NCI-H510A (cell line): ENCODE data around the gene RGSL1.

Source experiments
- DNase-seq: peaks from one replicate; lab custom pipeline; 2025; lab: John Stamatoyannopoulos, UW

The RGSL1 gene

DNA sequence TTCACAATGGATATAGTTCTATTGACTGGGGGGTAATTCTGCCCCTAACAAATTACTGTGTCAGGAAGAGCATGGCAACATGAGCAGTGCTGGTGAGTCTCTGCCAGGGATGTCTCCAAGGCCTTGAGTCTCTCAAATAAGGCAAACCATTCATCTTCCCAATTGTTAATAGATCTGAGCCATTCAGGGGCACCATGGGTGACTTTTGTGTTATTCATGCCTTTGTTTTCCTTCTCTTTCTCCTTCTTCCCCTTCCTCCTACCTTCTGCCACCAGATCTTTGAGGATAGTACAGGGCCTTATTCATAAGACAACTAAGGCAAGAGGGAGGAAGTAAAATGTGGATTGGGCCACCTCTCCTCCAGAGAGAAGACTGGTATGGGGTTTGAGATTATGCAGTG, at the start of gene RGSL1:
RGSL1 (plus strand) TSS at position 60 of the 400 bp plus-strand sequence; CDS start at position 80, 20 bp downstream.
- no peak for DNase-seq

DNA sequence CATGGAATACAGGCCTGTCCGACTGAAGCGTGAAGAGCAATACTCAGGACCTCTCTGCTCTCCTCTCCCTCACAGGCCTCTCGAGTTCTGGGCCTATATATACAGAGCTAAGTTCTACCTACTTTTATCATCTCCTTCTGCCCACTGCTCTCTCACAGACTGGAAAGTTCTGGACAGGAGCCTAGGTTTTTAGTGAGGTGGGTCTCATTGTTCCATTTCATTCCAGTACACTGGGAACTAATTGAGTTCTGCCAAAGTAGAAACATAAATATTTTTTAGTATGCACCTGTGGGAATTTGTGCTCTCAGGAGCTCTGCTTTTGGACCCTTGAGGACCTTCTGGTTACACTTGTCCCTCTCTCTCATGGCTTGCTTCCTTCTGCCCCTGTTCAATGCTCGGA, 49.4 kb upstream of the RGSL1 start, which contains the start of gene TEDDM1:
TEDDM1 (minus strand) TSS at position 101 of the 400 bp plus-strand sequence. CDS start 182 bp downstream, outside the sequence.
- DNase-seq = no peak

DNA sequence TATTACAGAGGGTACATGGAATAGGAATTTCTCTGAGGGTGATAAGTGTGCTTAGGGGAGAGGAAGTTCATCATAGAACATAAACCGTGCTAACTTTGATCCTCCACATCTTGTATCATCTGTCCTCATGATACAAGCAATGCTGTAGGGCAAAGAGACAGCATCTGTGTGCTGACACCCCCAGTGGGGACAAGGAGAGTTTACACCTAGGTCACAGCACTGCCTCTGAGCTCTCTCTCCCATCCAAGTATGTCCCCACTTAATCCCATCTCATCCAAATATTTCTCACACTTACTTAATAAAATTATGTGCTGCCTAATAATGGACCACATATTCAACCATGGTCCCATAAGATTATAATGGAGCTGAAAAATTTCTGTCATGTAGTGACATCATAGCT, 45.2 kb upstream of the RGSL1 start:
- no peak for DNase-seq

DNA sequence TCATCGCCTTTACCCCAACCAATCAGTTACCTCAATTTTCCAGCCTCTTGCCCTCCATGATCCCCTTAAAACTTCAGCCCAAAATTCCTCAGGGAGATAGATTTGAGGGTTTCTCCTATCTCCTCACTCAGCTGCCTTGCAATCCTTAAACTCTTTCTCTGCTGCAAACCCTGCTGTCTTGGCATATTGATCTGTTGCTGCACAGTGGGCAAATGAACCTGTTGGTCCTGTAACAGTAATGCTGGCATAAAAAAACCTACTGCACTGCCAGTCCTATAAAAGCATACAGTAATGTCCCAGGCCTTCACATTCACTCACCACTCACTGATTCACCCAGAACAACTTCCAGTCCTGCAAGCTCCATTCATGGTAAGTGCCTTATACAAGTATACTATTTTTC, 44.4 kb upstream of the RGSL1 start:
- no peak for DNase-seq

DNA sequence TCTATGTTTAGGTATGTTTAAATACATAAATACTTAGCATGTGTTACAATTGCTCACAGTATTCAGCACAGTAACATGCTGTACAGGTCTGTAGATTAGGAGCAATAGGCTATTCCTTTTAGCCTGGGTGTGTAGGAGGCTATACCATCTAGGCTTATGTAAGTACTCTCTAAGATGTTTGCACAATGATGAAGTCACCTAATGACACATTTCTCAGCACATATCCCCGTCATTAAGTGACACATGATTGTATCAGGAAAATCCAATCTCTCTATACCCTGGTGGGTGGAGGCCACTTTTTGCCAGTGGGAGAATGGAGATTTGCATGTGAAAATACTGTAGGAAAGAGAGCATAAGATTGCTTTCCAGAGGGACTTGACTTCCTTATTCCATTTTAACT, 43.9 kb upstream of the RGSL1 start:
- no peak for DNase-seq

DNA sequence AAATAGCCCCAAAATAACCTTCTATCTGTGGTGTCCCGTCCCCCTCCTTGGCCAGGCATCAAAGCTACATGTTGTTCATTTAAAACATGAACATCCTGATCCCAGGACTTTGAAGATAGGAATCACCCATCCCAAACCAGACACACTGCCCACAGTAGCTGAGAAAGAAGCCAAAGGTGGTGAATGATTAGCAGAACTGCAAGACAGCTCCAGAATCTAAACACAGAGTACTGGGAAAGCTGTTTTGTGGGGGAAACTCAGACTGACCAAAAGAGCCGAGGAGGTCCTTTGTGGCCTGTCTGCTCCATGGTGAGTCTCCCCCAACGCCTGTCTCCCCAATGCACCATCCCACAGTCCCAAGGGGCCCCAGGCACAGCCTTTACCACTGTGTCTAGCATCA, 42.2 kb upstream of the RGSL1 start:
- no peak for DNase-seq

DNA sequence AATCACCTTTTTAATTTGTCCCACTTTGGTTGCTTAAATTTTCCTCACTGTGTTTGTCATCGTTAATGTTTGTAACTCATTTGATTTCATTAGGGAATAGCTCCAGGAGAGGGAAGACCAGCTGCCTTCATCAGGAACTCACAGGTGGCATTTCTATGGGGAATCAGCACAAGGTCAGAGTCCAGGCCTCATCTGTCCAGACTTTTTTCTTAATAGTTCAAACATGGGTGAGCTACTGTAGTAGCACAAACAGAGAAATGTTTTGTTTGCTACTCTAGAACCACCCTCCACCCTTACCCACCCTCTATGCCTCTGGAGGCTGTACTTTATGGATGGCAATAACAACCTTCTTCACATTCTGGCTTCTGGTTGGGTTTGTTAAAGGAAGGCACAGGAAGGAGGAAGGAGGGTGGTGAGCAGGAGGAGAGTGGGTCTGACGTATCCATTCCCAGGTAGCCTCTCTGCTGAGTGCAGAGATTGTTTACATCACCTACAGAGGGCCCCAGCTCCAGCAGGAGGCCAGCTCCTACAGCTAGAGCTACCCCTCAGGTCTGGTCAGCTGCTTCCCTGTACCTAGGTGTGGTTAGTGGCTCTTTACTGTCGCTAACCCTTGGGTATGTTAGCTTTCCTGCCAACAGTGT, 41.4 kb upstream of the RGSL1 start:
- DNase-seq = no peak

DNA sequence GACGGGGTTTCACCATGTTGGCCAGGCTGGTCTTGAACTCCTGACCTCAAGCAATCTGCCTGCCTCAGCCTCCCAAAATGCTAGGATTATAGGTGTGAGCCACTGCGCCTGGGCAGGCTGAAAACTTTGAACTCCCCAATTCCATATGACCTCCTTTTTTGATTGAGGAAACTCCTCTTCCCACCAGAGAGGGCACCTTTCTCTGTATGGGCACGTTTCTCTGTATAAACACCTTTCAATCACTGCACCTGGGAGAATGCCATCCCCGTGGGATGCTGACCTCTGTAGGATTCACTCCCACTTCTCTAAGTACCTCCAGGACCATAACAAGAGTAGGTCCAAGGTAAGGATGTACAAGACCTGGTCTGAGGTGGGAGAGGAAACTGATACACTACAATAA, 39.8 kb upstream of the RGSL1 start:
- no peak for DNase-seq

DNA sequence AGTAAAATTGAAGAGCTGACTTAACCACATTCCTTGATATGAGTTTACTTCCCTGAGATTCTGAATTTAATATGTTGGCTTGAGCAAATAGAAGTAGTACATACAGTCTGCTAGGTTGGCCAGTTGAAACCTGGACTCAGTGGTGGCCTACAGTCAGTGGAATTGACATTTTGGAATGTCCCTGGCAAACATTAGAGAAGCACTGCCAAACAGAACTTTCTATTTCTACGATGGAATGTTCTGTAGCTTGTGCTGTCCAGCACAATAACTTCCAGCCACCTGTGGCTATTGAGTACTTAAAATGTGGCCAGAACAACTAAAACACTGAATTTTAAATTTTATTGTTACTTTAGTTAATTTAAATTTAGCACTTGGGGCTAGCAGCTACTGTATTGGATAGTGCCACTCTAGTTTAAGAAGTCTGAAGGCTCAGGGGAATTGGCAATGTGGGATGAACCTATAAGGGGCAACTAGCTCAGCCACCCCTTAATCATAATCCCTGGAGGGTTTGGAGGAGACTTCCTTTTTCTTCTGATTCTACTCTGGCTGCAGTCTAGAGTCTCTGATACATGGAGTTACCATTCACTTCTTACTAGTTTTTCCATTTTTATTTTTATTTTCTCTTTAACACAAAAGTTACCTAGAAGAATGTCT, 39.2 kb upstream of the RGSL1 start:
- DNase-seq = no peak

DNA sequence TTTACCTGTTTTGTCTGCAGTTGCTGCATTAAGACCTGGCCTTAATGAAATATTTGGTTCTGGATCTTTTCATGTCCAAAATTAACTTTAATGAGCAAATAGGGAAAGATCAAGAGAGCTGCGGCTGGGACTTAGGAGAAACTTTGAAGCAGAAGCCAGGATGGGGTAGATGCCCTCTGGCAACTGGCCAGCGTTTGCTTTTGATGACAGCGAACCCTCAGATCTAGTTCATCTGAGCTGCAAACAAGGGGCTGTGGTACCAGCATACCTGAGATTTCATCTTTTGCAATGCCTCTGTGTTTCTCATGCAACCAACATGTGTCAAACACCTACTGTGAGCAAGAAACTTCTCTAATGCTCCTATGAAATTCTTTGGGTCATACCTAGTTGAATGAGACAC, 36.5 kb upstream of the RGSL1 start:
- no peak for DNase-seq

DNA sequence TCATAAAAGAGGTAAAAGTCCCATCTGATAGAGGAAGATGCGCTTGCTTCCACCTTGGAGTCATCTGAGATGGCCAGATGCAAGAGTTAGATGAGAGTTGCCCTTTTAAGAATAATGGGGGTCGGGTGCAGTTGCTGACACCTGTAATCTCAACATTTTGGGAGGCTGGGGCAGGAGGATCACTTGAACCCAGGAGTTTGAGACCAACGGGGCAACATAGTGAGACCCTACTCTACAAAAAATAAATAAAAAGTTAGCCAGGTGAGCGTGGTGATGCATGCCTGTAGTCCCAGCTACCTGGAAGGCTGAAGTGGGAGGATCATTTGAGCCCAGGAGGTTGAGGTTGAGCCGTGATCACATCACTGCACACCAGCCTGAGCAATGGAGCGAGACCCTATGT, 36.0 kb upstream of the RGSL1 start:
- DNase-seq = no peak

DNA sequence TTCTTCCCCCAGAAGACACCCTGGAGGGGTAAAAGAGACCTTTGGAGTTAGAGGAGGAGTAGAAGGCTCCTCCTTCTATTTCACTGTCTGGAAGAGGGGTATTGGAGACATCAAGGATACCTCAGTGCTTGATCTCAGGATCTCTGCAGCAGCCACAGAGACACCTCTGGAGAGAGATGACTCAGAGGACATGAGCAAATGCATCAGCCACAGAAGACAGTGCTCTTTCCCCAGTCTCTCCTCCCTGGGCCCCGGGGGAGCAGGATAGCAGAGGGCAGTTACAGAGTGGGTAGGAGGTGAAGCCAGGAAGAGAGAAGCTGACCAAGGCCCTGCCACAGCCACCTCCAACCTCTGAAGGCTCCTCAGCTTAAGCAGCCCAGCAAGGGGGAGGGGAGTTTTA, 34.2 kb upstream of the RGSL1 start:
- DNase-seq = no peak

DNA sequence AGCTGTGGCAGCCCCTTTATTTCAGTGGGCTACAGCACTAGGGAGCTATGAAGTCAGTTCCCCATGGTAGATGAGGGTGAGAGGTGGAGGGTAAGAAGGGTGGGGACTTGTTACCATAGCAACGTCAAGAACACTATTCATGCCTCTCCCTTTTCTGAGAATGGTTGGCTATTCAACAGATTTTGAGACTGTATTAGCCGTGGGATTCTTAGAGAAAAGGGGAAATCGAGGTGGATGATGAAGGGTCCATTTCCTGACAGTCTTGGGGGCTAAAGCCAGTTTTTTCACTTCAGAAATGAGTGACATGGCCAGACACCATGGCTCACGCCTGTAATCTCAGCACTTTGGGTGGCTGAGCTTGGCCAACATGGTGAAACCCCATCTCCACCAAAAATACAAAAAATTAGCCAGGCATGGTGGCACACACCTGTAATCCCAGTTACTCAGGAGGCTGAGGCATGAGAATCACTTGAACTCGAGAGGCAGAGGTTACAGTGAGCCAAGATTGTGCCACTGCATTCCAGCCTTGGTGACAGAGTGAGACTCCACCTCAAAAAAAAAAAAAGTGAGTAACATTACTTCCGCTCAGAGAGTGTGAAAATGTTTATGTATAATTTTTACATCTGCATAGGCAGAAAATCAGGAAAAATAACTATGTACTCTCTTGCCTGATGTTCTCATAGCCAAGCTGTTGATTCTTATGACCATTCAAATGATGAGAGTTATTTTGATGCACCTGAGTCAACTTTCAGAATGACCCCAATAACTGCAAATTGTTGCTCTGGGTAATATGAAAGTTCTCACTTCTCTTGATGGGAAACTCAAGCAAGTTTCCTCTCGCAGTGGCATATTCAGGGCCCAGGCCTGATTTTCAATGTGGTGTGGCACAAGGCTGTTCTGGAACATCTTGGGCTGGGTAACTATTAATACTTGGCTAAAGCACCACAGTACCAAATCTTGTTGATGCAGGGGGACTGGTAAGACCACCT, 23.2 kb upstream of the RGSL1 start:
- DNase-seq = no peak

DNA sequence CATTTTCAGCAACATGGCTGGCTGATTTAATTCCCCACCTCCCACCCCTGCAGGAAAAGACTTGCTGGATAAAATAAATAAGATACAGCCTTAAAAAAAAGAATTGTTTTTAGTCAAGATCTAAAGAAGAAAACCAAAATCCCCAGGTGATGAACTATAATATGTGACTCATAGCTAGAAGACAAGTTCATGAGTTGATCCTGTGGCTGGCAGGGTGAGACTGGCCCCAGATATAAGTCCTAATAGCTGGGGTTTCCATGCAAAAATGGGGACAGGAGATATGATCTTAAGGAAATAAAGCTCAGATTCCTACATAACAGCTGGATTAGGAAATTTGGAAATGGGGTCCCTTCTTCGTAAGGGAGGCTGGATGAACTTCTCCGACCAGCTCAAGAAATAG, 21.9 kb upstream of the RGSL1 start:
- DNase-seq = no peak

DNA sequence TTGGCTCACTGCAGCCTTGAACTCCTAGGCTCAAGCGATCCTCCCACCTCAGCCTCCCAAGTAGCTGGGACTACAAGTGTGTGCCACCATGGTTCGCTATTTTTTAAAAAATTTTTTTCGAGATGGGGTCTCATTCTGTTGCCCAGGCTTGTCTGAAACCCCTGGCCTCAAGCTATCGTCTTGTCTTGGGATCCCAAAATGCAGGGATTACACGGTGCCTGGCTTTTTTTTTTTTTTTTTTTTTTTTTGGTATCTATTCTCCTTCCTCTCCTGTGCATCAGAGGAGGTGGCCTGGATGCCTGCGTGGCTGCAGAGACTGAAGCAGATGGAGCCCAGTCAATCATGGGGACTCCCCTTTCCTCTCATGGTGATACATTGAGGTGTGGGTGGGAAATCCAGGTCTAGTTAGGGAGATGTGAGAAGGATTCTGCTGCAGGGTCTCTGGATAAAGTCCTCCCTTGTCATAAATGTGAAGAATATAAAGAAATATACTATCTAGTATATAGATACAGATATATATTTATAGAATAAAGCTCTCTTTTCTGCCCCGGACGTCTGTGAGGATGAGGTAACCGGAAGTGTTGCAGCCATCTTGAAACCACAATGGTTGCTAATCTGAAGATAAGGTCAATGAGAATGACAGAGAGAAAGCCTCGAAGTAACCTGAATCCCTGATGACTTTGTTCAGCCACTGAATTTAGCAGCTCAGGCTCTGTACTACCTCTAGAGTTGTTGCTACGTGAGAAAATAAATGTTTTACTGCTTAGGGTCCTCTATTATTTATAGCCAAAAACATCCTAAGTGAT, 19.5 kb upstream of the RGSL1 start:
- DNase-seq = no peak

DNA sequence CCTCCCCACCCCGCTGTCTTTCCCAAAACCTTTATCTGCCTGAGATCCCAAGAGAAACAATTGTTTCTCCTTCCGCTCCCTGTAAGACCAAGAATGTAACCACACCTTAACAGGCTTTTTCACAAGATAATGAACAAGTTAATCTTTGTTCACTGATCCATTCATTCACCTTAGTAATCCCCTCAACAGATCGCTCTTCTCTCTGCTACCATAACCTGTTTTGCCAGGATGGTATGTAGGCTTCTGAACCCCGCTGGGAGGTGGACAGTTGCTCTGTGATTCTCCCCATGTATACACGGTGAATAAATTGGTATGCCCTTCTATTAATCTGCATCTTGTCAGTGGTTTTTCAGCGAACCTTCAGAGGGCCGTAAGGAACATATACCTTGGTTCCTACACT, 18.7 kb upstream of the RGSL1 start:
- no peak for DNase-seq

DNA sequence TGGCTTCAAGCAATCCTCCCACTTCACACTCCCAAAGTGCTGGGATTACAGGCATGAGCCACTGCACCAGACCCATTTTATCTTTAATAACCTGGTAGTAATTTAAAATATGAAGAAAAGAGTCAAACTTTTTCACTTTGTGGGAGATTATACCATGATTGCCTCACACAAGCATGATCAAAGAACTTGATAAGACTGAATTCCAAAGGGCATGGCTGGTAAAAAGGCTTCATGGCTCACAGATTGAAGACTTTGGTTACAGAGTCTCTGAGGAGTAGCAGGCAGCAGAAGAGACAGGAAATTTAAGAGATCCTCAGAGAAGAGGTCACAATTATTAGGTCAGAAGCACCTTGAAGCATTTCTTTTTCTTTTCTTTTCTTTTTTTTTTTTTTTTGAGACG, 16.4 kb upstream of the RGSL1 start:
- no peak for DNase-seq

DNA sequence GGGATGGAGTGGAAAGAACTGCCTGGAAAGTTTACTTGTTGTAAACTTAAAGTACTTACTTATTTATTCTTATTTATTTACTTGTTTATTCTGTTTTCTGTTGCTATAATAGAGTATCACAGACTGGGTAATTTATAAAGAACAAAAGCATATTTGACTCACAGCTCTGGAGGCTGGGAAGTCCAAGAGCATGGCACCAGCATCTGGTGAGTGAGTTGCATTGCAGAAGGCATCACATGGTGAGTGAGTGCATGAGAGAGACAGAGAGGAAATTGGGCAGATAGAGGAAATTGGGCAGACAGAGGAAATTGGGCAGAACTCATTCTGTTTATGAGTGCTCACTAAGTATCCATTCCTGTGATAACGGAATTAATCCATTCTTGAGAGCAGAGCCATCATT, 11.6 kb upstream of the RGSL1 start:
- DNase-seq = no peak

DNA sequence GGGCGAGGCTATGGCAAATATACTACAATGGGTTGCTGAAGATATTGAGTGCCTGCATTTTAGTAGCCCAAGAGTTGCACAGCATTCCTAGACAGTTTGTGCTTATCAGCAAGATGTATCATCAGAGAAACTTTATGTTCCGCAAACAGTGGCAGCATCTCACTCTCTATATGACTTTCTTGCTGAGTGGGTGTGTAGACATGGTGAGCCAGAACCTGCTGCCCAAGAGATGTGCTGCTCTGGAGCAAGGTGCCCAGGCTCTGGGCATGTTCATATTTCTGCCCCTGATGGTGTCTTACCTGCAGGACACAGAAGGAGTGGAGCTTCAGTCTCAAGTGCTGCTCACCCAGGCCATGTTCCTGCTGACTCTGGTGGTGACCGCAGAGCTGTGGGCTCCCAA, 8.2 kb upstream of the RGSL1 start:
- no peak for DNase-seq

DNA sequence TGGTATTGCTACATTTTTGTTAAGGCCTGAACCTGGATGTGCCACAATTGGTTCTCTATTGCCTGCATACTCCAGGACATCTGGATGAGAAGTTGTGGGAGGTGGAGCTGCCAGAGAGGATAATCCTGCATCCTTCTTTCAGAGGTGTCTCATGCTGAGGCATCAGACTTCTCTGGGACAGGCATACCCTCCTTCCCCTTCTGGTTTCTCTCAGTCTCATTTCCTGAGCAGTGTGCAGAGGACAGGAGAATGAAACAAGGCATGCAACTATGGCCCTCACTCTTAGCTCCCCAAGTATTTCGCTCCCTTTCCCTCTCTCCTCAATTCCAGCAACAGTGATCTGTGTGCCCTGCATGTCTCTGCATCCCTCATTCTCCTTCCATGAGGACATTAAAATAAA, 7.6 kb upstream of the RGSL1 start:
- no peak for DNase-seq

DNA sequence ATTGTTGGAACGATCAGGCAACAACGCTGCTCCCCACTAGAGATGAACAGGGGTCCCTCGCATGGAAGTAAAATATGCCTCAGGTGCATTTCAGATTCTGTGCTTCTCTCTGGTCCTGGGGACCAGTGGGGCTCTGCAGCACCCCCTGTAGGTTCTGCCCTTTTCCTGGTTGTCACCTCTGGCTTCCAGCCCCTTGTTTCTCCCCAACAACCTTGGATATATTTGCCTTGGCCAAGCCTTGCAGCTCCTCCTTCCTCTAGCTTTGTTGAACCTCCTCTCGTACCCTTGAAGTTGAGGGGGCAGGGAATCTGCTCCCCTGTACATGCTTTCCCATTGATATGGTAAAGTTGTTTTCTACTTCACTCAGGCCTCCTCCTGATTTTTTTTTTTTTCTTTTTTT, 5.4 kb upstream of the RGSL1 start:
- DNase-seq = no peak
